DLD1 (cell line): ENCODE data around the gene PSMB11.
"Not testable (repeated sequence)": the region's sequence is repeated elsewhere in the genome, so short reads cannot be mapped to it uniquely, and the experiment has no call there.

Experiments used
- in situ Hi-C: cut with HindIII; loops from 2 replicates; pipeline ENCODE4 v1.10.0; 2017; ENCODE audit warnings: low sequenced_read_pairs

The PSMB11 gene

GRCh38 chr14:23042162-23042965 lies at the start of gene PSMB11:
Gene PSMB11 (plus strand): TSS chr14:23042212. CDS start chr14:23042226, 14 bp downstream.
- in situ Hi-C loops: no loop called here

- in situ Hi-C loops: no loop called here
Observed at GRCh38 chr14:22993517-22993916, 48.5 kb upstream of the PSMB11 start.

GRCh38 chr14:22994762-22995275 lies 47.2 kb upstream of the PSMB11 start:
- in situ Hi-C loops: no loop called here

GRCh38 chr14:22995889-22996625 lies 46.0 kb upstream of the PSMB11 start:
- in situ Hi-C loops: no loop called here

- in situ Hi-C loops: no loop called here
Observed at GRCh38 chr14:22996768-22997654, 45.0 kb upstream of the PSMB11 start.

GRCh38 chr14:22997676-22998323 lies 44.2 kb upstream of the PSMB11 start:
- in situ Hi-C loops: no loop called here

- in situ Hi-C loops: no loop called here
Observed at GRCh38 chr14:22998329-22999012, 43.5 kb upstream of the PSMB11 start.

GRCh38 chr14:23000860-23001259 lies 41.2 kb upstream of the PSMB11 start:
- in situ Hi-C loops: no loop called here

- in situ Hi-C loops: no loop called here
Observed at GRCh38 chr14:23002592-23002991, 39.4 kb upstream of the PSMB11 start.

- in situ Hi-C loops: not testable (repeated sequence)
Observed at GRCh38 chr14:23004274-23004673, 37.7 kb upstream of the PSMB11 start.

- in situ Hi-C loops: no loop called here
Observed at GRCh38 chr14:23005451-23006187, 36.4 kb upstream of the PSMB11 start.

- in situ Hi-C loops: no loop called here
Observed at GRCh38 chr14:23006188-23006534, 35.9 kb upstream of the PSMB11 start.

GRCh38 chr14:23006544-23007419 lies 35.2 kb upstream of the PSMB11 start:
- in situ Hi-C loops: no loop called here

- in situ Hi-C loops: no loop called here
Observed at GRCh38 chr14:23008831-23009230, 33.2 kb upstream of the PSMB11 start.

GRCh38 chr14:23009483-23009938 lies 32.5 kb upstream of the PSMB11 start:
- in situ Hi-C loops: no loop called here

GRCh38 chr14:23009939-23010726 lies 31.9 kb upstream of the PSMB11 start, which contains the start of gene C14orf93:
Gene C14orf93 (minus strand): TSS chr14:23010143. CDS start chr14:22999023, 11,120 bp downstream.
- in situ Hi-C loops: no loop called here

GRCh38 chr14:23013054-23013748 lies 28.8 kb upstream of the PSMB11 start:
- in situ Hi-C loops: no loop called here
